GM21786 (cell line): ENCODE results near the gene PAPSS2.

Experiments used
- ATAC-seq: cut with Tn5 transposase; IDR thresholded peaks from one replicate; pipeline ENCODE4 v1.9.1; 2021; ENCODE audit not compliant: unreplicated experiment

The PAPSS2 gene

DNA sequence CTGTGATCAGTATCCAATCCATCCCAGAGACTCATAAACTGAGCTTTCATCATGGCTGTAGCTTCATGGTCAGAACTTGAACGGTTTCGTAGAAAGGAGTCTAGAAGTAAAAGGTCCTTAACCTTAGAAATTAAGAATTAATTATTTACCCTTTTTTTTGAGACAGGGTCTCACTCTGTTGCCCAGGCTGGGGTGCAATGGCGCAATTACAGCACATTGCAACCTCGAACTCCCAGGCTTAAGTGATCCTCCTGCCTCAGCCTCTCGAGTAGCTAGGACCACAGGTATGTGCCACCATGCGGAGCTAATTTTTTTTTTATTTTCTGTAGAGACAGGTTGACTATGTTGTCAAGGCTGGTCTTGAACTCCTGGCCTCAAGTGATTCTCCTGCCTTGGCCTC is 116.7 kb downstream of the PAPSS2 start:
- ATAC-seq, result no peak

DNA sequence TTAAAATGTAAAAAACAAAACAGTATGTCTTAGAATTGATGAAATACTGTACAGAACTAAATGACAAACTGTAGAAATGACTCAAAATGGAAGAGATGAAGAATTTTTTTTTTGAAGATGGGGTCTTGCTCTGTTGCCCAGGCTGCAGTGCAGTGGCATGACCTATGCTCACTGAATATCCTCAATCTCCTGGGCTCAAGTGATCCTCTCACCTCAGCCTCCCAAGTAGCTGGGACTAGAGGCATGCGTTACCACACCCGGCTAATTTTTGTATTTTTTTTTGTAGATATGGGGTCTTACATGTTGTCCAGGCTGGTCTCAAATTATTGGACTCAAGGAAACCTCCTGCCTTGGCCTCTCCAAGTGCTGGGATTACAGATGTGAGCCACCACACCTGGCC is 121.9 kb downstream of the PAPSS2 start:
- ATAC-seq, result no peak

DNA sequence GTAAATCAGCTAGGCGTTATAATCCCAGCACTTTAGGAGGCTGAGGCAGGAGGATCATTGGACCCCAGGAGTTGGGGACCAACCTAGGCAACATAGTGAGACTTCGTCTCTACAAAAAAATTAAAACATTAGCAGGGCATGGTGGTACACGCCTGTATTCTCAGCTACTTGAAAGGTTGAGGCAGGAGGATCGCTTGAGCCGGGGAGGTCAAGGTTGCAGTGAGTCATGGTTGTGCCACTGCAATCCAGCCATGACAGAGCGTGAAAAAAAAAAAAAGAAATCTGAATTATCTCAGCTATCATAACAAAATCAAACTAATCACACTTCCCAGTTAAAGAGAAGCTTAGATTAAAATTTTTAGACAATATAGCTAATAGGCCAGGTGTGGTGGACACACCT is 123.0 kb downstream of the PAPSS2 start:
- ATAC-seq, result no peak

DNA sequence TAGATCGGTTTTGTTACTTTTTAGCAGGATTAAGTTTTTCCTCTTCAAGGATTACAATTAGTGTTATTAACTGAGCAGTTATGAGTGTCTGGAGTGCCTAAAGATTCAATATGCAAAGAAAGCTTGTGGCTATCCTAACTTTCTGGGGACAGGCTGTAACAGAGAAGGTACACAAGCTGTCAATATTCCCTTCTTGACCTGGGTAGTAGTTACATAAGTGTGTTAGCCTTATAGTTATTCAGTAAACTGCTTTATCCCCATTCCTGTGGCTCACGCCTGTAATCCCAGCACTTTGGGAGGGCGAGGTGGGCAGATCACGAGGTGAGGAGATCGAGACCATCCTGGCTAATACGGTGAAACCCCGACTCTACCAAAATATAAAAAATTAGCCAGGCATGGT is 126.7 kb downstream of the PAPSS2 start:
- ATAC-seq, result no peak

DNA sequence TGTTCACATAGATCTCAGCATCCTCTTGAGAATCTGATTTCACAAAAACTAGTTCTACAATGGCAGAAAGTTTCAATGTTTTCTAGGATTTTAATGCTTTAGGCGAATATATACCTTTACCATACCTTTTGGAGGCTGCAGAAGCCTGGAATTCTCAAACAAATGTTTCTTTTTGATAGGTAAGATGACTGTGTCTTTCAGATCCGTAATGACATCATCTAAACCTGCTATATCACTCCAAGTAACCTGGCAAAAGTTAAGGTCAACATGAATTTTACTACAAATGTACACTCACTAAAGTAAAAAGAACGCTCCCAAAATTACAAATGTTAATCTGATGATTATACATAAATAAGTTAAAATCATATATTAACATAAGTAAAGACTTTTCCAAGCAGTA is 130.5 kb downstream of the PAPSS2 start:
- ATAC-seq, result no peak

DNA sequence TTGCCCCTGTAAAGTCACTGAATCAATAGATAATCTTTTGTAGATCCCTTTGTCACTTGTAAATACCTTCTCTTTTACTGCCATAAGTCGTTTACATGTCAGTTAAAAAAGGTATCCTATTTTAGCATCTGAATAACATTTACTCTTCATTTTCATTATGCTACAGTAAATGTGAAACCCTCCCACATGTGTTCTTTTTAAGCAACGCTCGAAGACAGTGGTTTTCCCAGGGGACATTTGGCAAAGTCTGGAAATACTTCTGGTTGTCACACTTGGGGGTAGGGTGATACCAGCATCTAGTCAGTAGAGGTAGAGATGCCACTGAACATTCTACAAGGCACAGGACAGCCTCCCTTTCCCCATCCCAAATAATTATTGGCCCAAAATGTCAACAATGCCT is 134.6 kb downstream of the PAPSS2 start:
- no peak for ATAC-seq
